Measurements from ENCODE around the gene CRAMP1. TPM values are rescaled to one million over a fixed set of nuclear protein-coding genes. Genes with fewer than 3 reads are reported as not detected.

The CRAMP1 gene
- total RNA-seq, 1 experiment from 2014 or later, result 22.9 TPM

GRCh38 chr16:1651974-1652312 is 39.8 kb downstream of the CRAMP1 start:
- H3K9ac ChIP-seq (ENCODE audit: low read length), result no peak overlapping the region
- H2AFZ ChIP-seq (ENCODE audit: low read depth, low read length, poor library complexity, severe bottlenecking), result no peak overlapping the region
- BruUV-seq (replicated peaks), result no TSS peak
- H3K4me2 ChIP-seq (ENCODE audit: low read length), result no peak overlapping the region
- POLR2A ChIA-PET, result no interaction called here
- H3K27ac ChIP-seq (ENCODE audit: low read depth, low read length), result no peak overlapping the region
- intact Hi-C loops (cut with micrococcal nuclease), result no loop called here
- H4K20me1 ChIP-seq (ENCODE audit: insufficient read depth), result no peaks in the 10 kb centered on the region; the same call in 1 of the 2 replicates
- no peaks in the 10 kb centered on the region for H3K27me3 ChIP-seq (ENCODE audit: insufficient read depth, low read length)
- TF ChIP-seq EZH2phosphoT487 (IDR thresholded peaks at IDR 0.05; ENCODE audit: borderline replicate concordance) (no peak), ZNF274 (IDR thresholded peaks at IDR 0.05; ENCODE audit: low read depth, low read length) (no peak), JUND (IDR thresholded peaks at IDR 0.05) (no peak), MAX (IDR thresholded peaks at IDR 0.05) (no peak), POLR2A (IDR thresholded peaks at IDR 0.05; ENCODE audit: borderline replicate concordance, extremely low read depth, insufficient read depth, insufficient read length) (no peak), SRF (IDR thresholded peaks at IDR 0.05; ENCODE audit: low read depth) (no peak), CTCF (IDR thresholded peaks at IDR 0.05 in 2 of 3, conservative IDR thresholded peaks at IDR 0.05 in 1 of 3; ENCODE audit: borderline replicate concordance in 1 of 3, insufficient read depth in 1 of 3, low read depth in 2 of 3, low read length in 2 of 3) (no peak), ELF1 (IDR thresholded peaks at IDR 0.05; ENCODE audit: borderline replicate concordance, low read depth) (no peak)
- ATAC-seq, result peak; percentile 26; the same call in 1 of the 2 replicates
- H3K4me3 ChIP-seq (replicated peaks in 1 of 2; ENCODE audit: low read depth in 1 of 2, low read length in 2 of 2), result no peak overlapping the region
- no peaks in the 10 kb centered on the region for H3K9me2 ChIP-seq (ENCODE audit: insufficient read depth)
- H3K9me3 ChIP-seq (ENCODE audit: control insufficient read depth in 1 of 2, insufficient read depth in 1 of 2, low read depth in 1 of 2, low read length in 2 of 2), result no peaks in the 10 kb centered on the region
- CTCF ChIA-PET, result no interaction called here
- no peak for DNase-seq (ENCODE audit: low read depth, low spot score)
- RAD21 ChIA-PET (ENCODE audit: low non-redundant PET in 1 of 2, low total read pairs in 2 of 2, uncharacterized antibody in 2 of 2, unreplicated experiment in 2 of 2), result no interaction called here
- H3K36me3 ChIP-seq (ENCODE audit: control insufficient read depth in 1 of 2, insufficient read depth in 2 of 2, low read length in 2 of 2), result peaks cover 8 to 29% of the 10 kb centered on the region in 2 experiments; a peak in 3 of 4 replicates
- H3K4me1 ChIP-seq (ENCODE audit: control insufficient read depth in 1 of 2, insufficient read depth in 2 of 2, low read length in 2 of 2), result no peaks in the 10 kb centered on the region
- peaks cover 11% of the 10 kb centered on the region; the same call in 1 of the 2 replicates for H3K79me2 ChIP-seq (ENCODE audit: insufficient read depth, low read length)

- Histone ChIP-seq H3K27me3 (ENCODE audit: insufficient read depth, low read length) (no peaks in the 10 kb centered on the region), H2AFZ (ENCODE audit: low read depth, low read length, poor library complexity, severe bottlenecking) (no peak overlapping the region), H3K4me1 (ENCODE audit: control insufficient read depth in 1 of 2, insufficient read depth in 2 of 2, low read length in 2 of 2) (no peaks in the 10 kb centered on the region), H3K36me3 (ENCODE audit: control insufficient read depth in 1 of 2, insufficient read depth in 2 of 2, low read length in 2 of 2) (peaks cover 8 to 26% of the 10 kb centered on the region in 2 experiments; a peak in 3 of 4 replicates), H3K9ac (ENCODE audit: low read length) (no peak overlapping the region), H3K9me2 (ENCODE audit: insufficient read depth) (no peaks in the 10 kb centered on the region), H4K20me1 (ENCODE audit: insufficient read depth) (no peaks in the 10 kb centered on the region; the same call in 1 of the 2 replicates), H3K9me3 (ENCODE audit: control insufficient read depth in 1 of 2, insufficient read depth in 1 of 2, low read depth in 1 of 2, low read length in 2 of 2) (no peaks in the 10 kb centered on the region), H3K4me3 (replicated peaks in 1 of 2; ENCODE audit: low read depth in 1 of 2, low read length in 2 of 2) (no peak overlapping the region), H3K27ac (ENCODE audit: low read depth, low read length) (no peak overlapping the region), H3K4me2 (ENCODE audit: low read length) (no peak overlapping the region), H3K79me2 (ENCODE audit: insufficient read depth, low read length) (peaks cover 8% of the 10 kb centered on the region; the same call in 1 of the 2 replicates)
- DNase-seq (ENCODE audit: low read depth, low spot score) (no peak), ATAC-seq (no peak)
- intact Hi-C loops (cut with micrococcal nuclease), result no loop called here
- ChIA-PET CTCF (no interaction called here), POLR2A (no interaction called here), RAD21 (ENCODE audit: low non-redundant PET in 1 of 2, low total read pairs in 2 of 2, uncharacterized antibody in 2 of 2, unreplicated experiment in 2 of 2) (no interaction called here)
- no TSS peak for BruUV-seq (replicated peaks)
- TF ChIP-seq JUND (IDR thresholded peaks at IDR 0.05), result no peak
- TF ChIP-seq CTCF (IDR thresholded peaks at IDR 0.05 in 2 of 3, conservative IDR thresholded peaks at IDR 0.05 in 1 of 3; ENCODE audit: borderline replicate concordance in 1 of 3, insufficient read depth in 1 of 3, low read depth in 2 of 3, low read length in 2 of 3), result no peak
- no peak for TF ChIP-seq EZH2 (IDR thresholded peaks at IDR 0.05)
- TF ChIP-seq EZH2phosphoT487 (IDR thresholded peaks at IDR 0.05; ENCODE audit: borderline replicate concordance), result no peak
- TF ChIP-seq ZNF274 (IDR thresholded peaks at IDR 0.05; ENCODE audit: low read depth, low read length), result no peak
- TF ChIP-seq CBX3 (IDR thresholded peaks at IDR 0.05; ENCODE audit: low read depth), result no peak
- TF ChIP-seq ATF3 (IDR thresholded peaks at IDR 0.05), result no peak
- TF ChIP-seq RAD21 (IDR thresholded peaks at IDR 0.05; ENCODE audit: low read depth), result no peak
- TF ChIP-seq YY1 (IDR thresholded peaks at IDR 0.05; ENCODE audit: extremely low read depth, insufficient replicate concordance, low read depth, low read length), result no peak
- TF ChIP-seq SP1 (IDR thresholded peaks at IDR 0.05; ENCODE audit: low read depth), result no peak
- TF ChIP-seq POLR2A (IDR thresholded peaks at IDR 0.05; ENCODE audit: borderline replicate concordance, extremely low read depth, insufficient read depth, insufficient read length), result no peak
- TF ChIP-seq EGR1 (IDR thresholded peaks at IDR 0.05; ENCODE audit: low read depth), result no peak
- TF ChIP-seq SIN3A (IDR thresholded peaks at IDR 0.05; ENCODE audit: low read depth), result no peak
- no peak for TF ChIP-seq TCF7L2 (IDR thresholded peaks at IDR 0.05; ENCODE audit: borderline replicate concordance, extremely low read depth, insufficient read depth, insufficient read length)
These were observed 40.9 kb downstream of the CRAMP1 start for GRCh38 chr16:1653023-1653422.
